Measurements from ENCODE around the gene HMCES. TPM values are rescaled to one million over a fixed set of nuclear protein-coding genes. Genes with fewer than 3 reads are reported as not detected.

Gene HMCES
- total and polyA plus RNA-seq, 2 of the 13 experiments (the other 11 are each of a cell fraction or from before 2014, with no cell fraction given): 16.1 to 37.5 TPM

DNA sequence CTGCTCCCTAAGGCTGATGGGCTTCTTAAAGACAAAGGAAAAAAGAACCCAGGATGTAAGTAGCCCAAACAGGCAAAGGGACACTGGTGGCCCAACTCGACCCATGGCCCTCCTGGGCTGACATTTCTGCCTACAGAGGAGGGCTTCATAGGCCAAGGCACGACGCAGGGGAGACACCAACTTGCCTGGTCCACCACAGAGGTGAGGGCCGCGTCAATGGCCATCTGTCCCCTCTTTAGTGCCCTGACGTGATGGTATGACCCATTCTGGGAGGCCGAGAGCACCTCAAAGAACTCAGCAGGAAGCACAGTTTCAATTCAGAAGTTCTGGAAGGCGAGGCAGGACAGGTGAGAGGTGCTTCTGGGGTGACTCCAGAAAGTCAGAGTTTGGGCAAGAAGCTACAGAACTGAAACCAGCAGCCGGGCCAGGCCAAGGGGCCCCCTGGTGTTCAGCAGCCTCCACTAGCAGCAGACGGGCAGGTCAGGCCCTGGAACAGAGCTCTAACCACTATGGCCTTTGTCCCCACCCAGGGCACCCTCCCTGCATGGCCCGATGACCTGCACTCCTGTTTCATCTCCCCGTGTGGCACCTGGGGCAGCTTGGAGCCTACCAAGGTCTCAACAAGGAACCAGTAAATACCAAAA, 45.1 kb downstream of the HMCES start (continued):
- no peak for TF ChIP-seq ZHX2 (IDR thresholded peaks at IDR 0.05; ENCODE audit: low read depth)
- no peak for TF ChIP-seq ZHX2 (CRISPR knock-in tag; IDR thresholded peaks at IDR 0.05; ENCODE audit: borderline replicate concordance)
- no peak for TF ChIP-seq MEIS1 (CRISPR knock-in tag; IDR thresholded peaks at IDR 0.05; ENCODE audit: borderline replicate concordance)
- no peak for TF ChIP-seq ZNF790 (CRISPR knock-in tag; IDR thresholded peaks at IDR 0.05; ENCODE audit: borderline replicate concordance)
- TF ChIP-seq, protein P1, sequence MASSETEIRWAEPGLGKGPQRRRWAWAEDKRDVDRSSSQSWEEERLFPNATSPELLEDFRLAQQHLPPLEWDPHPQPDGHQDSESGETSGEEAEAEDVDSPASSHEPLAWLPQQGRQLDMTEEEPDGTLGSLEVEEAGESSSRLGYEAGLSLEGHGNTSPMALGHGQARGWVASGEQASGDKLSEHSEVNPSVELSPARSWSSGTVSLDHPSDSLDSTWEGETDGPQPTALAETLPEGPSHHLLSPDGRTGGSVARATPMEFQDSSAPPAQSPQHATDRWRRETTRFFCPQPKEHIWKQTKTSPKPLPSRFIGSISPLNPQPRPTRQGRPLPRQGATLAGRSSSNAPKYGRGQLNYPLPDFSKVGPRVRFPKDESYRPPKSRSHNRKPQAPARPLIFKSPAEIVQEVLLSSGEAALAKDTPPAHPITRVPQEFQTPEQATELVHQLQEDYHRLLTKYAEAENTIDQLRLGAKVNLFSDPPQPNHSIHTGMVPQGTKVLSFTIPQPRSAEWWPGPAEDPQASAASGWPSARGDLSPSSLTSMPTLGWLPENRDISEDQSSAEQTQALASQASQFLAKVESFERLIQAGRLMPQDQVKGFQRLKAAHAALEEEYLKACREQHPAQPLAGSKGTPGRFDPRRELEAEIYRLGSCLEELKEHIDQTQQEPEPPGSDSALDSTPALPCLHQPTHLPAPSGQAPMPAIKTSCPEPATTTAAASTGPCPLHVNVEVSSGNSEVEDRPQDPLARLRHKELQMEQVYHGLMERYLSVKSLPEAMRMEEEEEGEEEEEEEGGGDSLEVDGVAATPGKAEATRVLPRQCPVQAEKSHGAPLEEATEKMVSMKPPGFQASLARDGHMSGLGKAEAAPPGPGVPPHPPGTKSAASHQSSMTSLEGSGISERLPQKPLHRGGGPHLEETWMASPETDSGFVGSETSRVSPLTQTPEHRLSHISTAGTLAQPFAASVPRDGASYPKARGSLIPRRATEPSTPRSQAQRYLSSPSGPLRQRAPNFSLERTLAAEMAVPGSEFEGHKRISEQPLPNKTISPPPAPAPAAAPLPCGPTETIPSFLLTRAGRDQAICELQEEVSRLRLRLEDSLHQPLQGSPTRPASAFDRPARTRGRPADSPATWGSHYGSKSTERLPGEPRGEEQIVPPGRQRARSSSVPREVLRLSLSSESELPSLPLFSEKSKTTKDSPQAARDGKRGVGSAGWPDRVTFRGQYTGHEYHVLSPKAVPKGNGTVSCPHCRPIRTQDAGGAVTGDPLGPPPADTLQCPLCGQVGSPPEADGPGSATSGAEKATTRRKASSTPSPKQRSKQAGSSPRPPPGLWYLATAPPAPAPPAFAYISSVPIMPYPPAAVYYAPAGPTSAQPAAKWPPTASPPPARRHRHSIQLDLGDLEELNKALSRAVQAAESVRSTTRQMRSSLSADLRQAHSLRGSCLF (CRISPR knock-in tag; IDR thresholded peaks at IDR 0.05; ENCODE audit: borderline replicate concordance): no peak
- TF ChIP-seq ZNF496 (CRISPR knock-in tag; IDR thresholded peaks at IDR 0.05; ENCODE audit: insufficient replicate concordance): no peak
- no peak for TF ChIP-seq SP140L (CRISPR knock-in tag; IDR thresholded peaks at IDR 0.05; ENCODE audit: borderline replicate concordance)
- TF ChIP-seq, protein P2, sequence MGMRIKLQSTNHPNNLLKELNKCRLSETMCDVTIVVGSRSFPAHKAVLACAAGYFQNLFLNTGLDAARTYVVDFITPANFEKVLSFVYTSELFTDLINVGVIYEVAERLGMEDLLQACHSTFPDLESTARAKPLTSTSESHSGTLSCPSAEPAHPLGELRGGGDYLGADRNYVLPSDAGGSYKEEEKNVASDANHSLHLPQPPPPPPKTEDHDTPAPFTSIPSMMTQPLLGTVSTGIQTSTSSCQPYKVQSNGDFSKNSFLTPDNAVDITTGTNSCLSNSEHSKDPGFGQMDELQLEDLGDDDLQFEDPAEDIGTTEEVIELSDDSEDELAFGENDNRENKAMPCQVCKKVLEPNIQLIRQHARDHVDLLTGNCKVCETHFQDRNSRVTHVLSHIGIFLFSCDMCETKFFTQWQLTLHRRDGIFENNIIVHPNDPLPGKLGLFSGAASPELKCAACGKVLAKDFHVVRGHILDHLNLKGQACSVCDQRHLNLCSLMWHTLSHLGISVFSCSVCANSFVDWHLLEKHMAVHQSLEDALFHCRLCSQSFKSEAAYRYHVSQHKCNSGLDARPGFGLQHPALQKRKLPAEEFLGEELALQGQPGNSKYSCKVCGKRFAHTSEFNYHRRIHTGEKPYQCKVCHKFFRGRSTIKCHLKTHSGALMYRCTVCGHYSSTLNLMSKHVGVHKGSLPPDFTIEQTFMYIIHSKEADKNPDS (CRISPR knock-in tag; IDR thresholded peaks at IDR 0.05): no peak
- TF ChIP-seq, protein P3, sequence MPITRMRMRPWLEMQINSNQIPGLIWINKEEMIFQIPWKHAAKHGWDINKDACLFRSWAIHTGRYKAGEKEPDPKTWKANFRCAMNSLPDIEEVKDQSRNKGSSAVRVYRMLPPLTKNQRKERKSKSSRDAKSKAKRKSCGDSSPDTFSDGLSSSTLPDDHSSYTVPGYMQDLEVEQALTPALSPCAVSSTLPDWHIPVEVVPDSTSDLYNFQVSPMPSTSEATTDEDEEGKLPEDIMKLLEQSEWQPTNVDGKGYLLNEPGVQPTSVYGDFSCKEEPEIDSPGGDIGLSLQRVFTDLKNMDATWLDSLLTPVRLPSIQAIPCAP (CRISPR knock-in tag; IDR thresholded peaks at IDR 0.05; ENCODE audit: low read depth): no peak
- TF ChIP-seq EZH2 (conservative IDR thresholded peaks at IDR 0.05; ENCODE audit: low read depth, low read length): no peak
- no peak for TF ChIP-seq SRY (CRISPR knock-in tag; IDR thresholded peaks at IDR 0.05)
- peak; percentile 33; the same call in 1 of the 2 replicates for TF ChIP-seq KAT7 (CRISPR knock-in tag; IDR thresholded peaks at IDR 0.05; ENCODE audit: borderline replicate concordance)
- no peak for TF ChIP-seq ZNF460 (CRISPR knock-in tag; IDR thresholded peaks at IDR 0.05; ENCODE audit: borderline replicate concordance)
